Keratinocyte (primary cell): Measurements from ENCODE around the gene SULF2. TPM values are rescaled to one million over a fixed set of nuclear protein-coding genes. Genes with fewer than 3 reads are reported as not detected.

ENCODE experiments used
- DNase-seq: peaks from one replicate; pipeline ENCODE4 v3.0.0-alpha.2; 2011; ENCODE audit warnings: low read depth, missing footprints, low spot score
- FAIRE-seq: peaks from 2 replicates; lab custom pipeline; 2011; peaks lifted over from hg19 to GRCh38; lab: Jason Lieb, UNC
- H2AFZ ChIP-seq: 2 replicates; pipeline ENCODE4 v1.6.0; 2012; ENCODE audit warnings: low read length, control low read depth, inconsistent platforms; ENCODE audit not compliant: control insufficient read depth
- H3K27ac ChIP-seq: 2 replicates; pipeline ENCODE4 v1.5.1; 2011; ENCODE audit warnings: low read length; ENCODE audit not compliant: control insufficient read depth, insufficient read depth
- H3K27me3 ChIP-seq: 3 replicates; pipeline ENCODE4 v1.6.0; 2011; ENCODE audit warnings: low read length; ENCODE audit not compliant: control insufficient read depth, insufficient read depth; ENCODE audit errors: extremely low read depth
- H3K36me3 ChIP-seq, 2 experiments: 2 replicates in 1 of 2; 3 replicates in 1 of 2; pipeline ENCODE4 v1.5.1; 2011; ENCODE audit warnings: low read length in 2 of 2, mild to moderate bottlenecking in 1 of 2; ENCODE audit not compliant: control insufficient read depth in 2 of 2, insufficient read depth in 2 of 2; ENCODE audit errors: extremely low read depth in 1 of 2
- H3K4me1 ChIP-seq: 3 replicates; pipeline ENCODE4 v1.5.1; 2011; ENCODE audit warnings: low read length; ENCODE audit not compliant: control insufficient read depth, insufficient read depth; ENCODE audit errors: extremely low read depth
- H3K4me2 ChIP-seq: 3 replicates; pipeline ENCODE4 v1.6.0; 2011; ENCODE audit warnings: low read depth, low read length; ENCODE audit not compliant: control insufficient read depth, insufficient read depth; ENCODE audit errors: extremely low read depth
- H3K4me3 ChIP-seq, 3 experiments: fragments of 200-600 bp in 1 of 3; sonication (generic) in 1 of 3; 2 replicates in 2 of 3; 3 replicates in 1 of 3; pipeline ENCODE4 v1.5.1; 2011 to 2016; ENCODE audit warnings: low read length in 3 of 3, mild to moderate bottlenecking in 3 of 3, control low read depth in 2 of 3, inconsistent platforms in 1 of 3, low read depth in 1 of 3, mixed read lengths in 1 of 3, mixed run types in 1 of 3, moderate library complexity in 1 of 3; ENCODE audit not compliant: control insufficient read depth in 2 of 3, insufficient read depth in 2 of 3; ENCODE audit errors: extremely low read depth in 1 of 3
- H3K79me2 ChIP-seq: 2 replicates; pipeline ENCODE4 v1.6.0; 2012; ENCODE audit warnings: low read length; ENCODE audit not compliant: control insufficient read depth, insufficient read depth
- H3K9ac ChIP-seq: 3 replicates; pipeline ENCODE4 v1.6.0; 2011; ENCODE audit warnings: low read length; ENCODE audit not compliant: control insufficient read depth, insufficient read depth; ENCODE audit errors: extremely low read depth
- H3K9me1 ChIP-seq: 3 replicates; pipeline ENCODE4 v1.6.0; 2011; ENCODE audit warnings: low read length; ENCODE audit not compliant: control insufficient read depth, insufficient read depth; ENCODE audit errors: extremely low read depth
- H3K9me3 ChIP-seq: 2 replicates; pipeline ENCODE4 v1.5.1; 2012; ENCODE audit warnings: low read depth, low read length; ENCODE audit not compliant: control insufficient read depth
- H4K20me1 ChIP-seq: 3 replicates; pipeline ENCODE4 v1.6.0; 2011; ENCODE audit warnings: low read length; ENCODE audit not compliant: control insufficient read depth, insufficient read depth; ENCODE audit errors: extremely low read depth
- EZH2 ChIP-seq: IDR thresholded peaks from one replicate; pipeline ENCODE4 v1.6.1; 2012; ENCODE audit warnings: inconsistent platforms, mild to moderate bottlenecking, low read length, moderate library complexity
- dilution Hi-C: fragments of 300-500 bp; cut with MboI; formaldehyde crosslinking; loops from one replicate; pipeline ENCODE4 v1.7.0; 2020; ENCODE audit warnings: low sequenced_read_pairs; ENCODE audit not compliant: extremely low pct_ligation_motif_present
- polyA plus RNA-seq, 5 experiments: library from polyadenylated mRNA; depleted of rRNA in 3 of 5; stranded (reverse) in 3 of 5; stranded (forward) in 1 of 5; unstranded in 1 of 5; fragments of >200 nt; gene quantifications; 1 replicate in 1 of 5; 2 replicates in 3 of 5; 3 replicates in 1 of 5; pipeline versions ENCODE4 v1.2.1 to v1.2.3, GENCODE V29; 2011 to 2012; ENCODE audit warnings: missing spikeins in 2 of 5, low read depth in 1 of 5, low replicate concordance in 1 of 5
- TF ChIP-seq, protein P1 (sequence below), 3 experiments: IDR thresholded peaks in 1 of 3; conservative IDR thresholded peaks in 1 of 3; optimal IDR thresholded peaks in 1 of 3; 2 replicates in 2 of 3; 3 replicates in 1 of 3; pipeline versions ENCODE3 to v1.5.1; 2011; ENCODE audit warnings: low read length in 3 of 3, mild to moderate bottlenecking in 3 of 3, moderate library complexity in 2 of 3, control low read depth in 1 of 3, inconsistent platforms in 1 of 3; ENCODE audit not compliant: insufficient read depth in 2 of 3; ENCODE audit errors: extremely low read depth in 1 of 3

The SULF2 gene
- polyA plus RNA-seq, 1 donor (not counting 4 experiments of a cell fraction or from before 2014, with no cell fraction given): 64.4 TPM

DNA sequence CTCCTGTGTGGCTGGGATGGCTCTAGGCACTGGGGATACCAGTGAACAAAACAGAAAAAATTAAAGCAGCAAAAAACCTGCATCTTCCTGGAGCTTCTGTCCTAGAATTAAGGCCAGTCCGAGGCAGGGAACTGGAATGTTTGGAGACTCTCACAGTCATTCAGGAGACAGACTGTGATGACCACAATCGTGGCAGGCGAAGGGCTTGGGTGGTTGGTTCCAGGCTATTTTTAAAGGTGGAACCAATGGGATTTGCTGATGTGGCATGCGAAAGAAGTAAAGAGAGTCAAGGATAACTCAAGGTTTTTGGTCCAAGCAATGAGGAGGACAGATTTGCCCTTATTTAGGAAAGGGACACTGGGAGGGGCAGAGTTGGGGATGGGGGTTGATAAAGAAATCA, 66.9 kb downstream of the SULF2 start:
- FAIRE-seq (no peak), DNase-seq (no peak)
- no peaks in the 10 kb centered on the region for H3K27me3 ChIP-seq
- peaks cover 10% of the 10 kb centered on the region for H3K79me2 ChIP-seq
- no peaks in the 10 kb centered on the region for H3K4me1 ChIP-seq
- no peak overlapping the region for H3K27ac ChIP-seq
- H2AFZ ChIP-seq: no peak overlapping the region
- H3K4me3 ChIP-seq: no peak overlapping the region
- no peaks in the 10 kb centered on the region for H4K20me1 ChIP-seq
- H3K4me2 ChIP-seq: no peak overlapping the region
- dilution Hi-C loops: no loop called here
- TF ChIP-seq EZH2: no peak
- TF ChIP-seq, protein P1, sequence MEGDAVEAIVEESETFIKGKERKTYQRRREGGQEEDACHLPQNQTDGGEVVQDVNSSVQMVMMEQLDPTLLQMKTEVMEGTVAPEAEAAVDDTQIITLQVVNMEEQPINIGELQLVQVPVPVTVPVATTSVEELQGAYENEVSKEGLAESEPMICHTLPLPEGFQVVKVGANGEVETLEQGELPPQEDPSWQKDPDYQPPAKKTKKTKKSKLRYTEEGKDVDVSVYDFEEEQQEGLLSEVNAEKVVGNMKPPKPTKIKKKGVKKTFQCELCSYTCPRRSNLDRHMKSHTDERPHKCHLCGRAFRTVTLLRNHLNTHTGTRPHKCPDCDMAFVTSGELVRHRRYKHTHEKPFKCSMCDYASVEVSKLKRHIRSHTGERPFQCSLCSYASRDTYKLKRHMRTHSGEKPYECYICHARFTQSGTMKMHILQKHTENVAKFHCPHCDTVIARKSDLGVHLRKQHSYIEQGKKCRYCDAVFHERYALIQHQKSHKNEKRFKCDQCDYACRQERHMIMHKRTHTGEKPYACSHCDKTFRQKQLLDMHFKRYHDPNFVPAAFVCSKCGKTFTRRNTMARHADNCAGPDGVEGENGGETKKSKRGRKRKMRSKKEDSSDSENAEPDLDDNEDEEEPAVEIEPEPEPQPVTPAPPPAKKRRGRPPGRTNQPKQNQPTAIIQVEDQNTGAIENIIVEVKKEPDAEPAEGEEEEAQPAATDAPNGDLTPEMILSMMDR (optimal IDR thresholded peaks at IDR 0.05 in 1 of 3, IDR thresholded peaks at IDR 0.05 in 1 of 3, conservative IDR thresholded peaks at IDR 0.05 in 1 of 3; ENCODE audit: extremely low read depth in 1 of 3, insufficient read depth in 2 of 3, low read length in 3 of 3): no peak
- no peaks in the 10 kb centered on the region for H3K9me3 ChIP-seq
- peaks cover 10 to 18% of the 10 kb centered on the region in 2 experiments for H3K36me3 ChIP-seq
- H3K9ac ChIP-seq: no peak overlapping the region
- no peaks in the 10 kb centered on the region for H3K9me1 ChIP-seq

DNA sequence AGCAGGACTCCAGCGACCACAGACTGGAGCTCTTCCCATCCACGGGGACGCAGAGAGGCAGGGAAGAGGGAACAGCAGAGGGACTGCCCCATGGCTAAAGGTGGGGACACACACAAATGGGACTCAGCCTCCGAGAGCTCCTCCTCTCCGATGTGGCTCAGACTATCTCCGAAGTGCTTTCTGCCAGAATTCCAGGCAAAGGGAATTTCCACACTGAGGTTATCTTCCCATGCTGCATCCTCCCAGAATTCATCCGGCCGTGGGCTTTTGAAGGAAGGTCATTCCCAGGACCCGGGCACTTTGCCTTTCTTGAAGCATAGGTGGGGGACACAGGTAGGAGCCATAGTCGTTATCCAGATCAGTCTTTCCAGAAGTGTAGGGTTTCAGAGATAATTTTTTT, 67.9 kb downstream of the SULF2 start:
- FAIRE-seq: no peak
- Histone ChIP-seq H3K4me1 (no peaks in the 10 kb centered on the region), H3K79me2 (peaks cover 11% of the 10 kb centered on the region), H3K27me3 (no peaks in the 10 kb centered on the region), H3K9me1 (no peaks in the 10 kb centered on the region), H3K36me3 (peaks cover 10 to 18% of the 10 kb centered on the region in 2 experiments), H3K4me3 (no peak overlapping the region), H3K27ac (no peak overlapping the region), H3K4me2 (no peak overlapping the region), H2AFZ (no peak overlapping the region), H3K9me3 (no peaks in the 10 kb centered on the region), H4K20me1 (no peaks in the 10 kb centered on the region), H3K9ac (no peak overlapping the region)
- no peak for DNase-seq
- TF ChIP-seq, protein P1 (optimal IDR thresholded peaks at IDR 0.05 in 1 of 3, IDR thresholded peaks at IDR 0.05 in 1 of 3, conservative IDR thresholded peaks at IDR 0.05 in 1 of 3; ENCODE audit: extremely low read depth in 1 of 3, insufficient read depth in 2 of 3, low read length in 3 of 3): no peak
- TF ChIP-seq EZH2: no peak
- dilution Hi-C loops: no loop called here
